GM21717 (cell line): Measurements from ENCODE around the gene PPP1R1A.

ENCODE experiments used
- ATAC-seq: cut with Tn5 transposase; IDR thresholded peaks from one replicate; pipeline ENCODE4 v1.9.1; 2021; ENCODE audit warnings: mild to moderate bottlenecking, moderate library complexity; ENCODE audit not compliant: unreplicated experiment

PPP1R1A gene, protein sequence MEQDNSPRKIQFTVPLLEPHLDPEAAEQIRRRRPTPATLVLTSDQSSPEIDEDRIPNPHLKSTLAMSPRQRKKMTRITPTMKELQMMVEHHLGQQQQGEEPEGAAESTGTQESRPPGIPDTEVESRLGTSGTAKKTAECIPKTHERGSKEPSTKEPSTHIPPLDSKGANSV

DNA sequence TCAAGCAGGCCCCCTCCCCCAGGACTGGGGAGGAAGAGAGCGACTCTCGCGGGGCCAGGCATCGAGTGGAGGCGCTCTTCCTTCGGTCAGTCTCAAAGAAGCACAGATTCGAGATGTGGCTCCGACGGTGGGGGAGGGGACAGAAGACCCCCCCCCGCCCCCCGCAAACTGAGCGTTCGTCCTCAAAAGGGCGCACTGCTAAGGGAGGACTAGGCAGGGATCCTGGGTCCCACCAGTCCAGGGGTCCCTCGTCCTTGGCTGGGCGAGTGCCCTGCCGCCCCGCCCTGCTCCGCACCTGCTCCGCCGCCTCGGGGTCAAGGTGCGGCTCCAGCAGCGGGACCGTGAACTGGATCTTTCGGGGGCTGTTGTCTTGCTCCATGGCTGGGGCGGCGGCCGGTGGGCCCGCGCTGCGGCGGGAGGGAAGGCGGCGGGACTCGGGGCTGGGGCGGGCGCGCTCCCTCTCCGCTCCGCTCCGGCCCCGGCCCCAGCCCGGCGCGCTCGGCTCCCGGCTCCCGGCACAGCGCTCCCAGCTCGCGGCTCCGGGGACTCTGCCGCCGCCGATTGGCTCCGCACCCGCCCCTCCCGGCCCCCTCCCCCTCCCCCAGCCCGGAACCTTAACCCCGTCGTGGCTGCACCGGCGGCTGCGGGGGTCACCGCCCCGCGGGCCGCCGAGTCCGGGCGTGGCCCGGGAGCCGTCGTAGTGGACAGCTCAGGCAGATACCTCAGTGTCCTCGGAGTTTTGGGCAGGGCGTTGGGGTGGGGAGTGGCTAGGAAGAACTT is at the start of gene PPP1R1A:
TSS of gene PPP1R1A (minus strand) at position 550 of the 780 bp plus-strand sequence. CDS start at position 379, 171 bp downstream.
- ATAC-seq = no peak

DNA sequence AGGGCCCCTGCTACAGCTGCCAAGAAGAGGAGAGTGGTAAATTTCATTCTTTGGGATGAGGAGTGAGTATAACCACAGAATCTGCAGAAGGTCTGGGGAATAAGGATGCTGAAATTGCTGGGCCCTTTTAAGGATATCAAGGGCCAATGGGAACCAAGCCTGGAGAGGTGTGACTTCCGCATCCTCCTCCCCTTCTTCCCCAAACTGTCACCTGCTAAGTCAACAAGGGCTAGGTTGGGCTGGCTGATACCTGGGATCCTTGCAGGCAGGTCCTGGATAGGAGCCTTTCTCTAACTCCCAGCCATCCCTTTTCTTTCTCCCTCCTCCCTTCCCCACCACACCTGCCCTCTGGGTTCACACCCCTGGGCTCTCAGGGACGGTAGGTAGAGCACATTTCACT is 46.3 kb upstream of the PPP1R1A start, which contains the start of gene LACRT:
TSS of gene LACRT (minus strand) at position 101 of the 400 bp plus-strand sequence. CDS start at position 47, 54 bp downstream.
- no peak for ATAC-seq

DNA sequence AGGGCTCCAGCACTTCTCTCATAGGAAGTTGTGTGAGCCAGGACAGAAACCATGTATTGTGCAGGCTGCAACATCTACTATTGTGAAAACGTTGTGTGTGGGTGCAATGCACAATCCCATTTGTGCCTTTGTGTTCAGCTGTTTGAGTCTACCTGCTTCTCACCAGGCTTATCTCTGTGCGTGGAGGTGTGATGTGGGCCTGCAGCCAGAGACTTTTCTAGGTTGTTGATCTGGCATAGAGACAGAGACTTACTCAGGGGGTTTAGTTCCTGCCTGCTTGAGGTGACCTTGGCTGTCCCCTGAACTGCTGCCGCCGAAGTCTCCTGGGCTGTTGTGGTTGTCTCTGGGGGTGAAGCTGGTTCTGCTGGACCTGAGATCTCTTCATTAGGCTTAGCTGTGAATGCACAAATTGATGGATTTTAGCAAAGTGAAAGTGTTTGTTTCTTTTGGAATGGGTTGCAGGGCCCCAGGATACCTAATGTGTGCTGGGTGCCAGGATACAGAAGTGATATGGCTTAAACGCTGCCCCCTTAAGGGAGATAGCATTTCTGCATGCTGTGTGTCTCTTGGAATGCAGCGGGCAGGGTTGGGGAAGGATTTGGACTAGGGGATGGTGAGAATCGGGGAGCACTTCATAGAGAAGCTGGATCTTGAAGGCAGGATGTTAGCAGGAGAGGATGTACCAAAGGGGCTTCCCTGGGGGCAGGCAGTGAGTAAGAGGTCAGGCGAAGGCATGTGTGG is 43.7 kb upstream of the PPP1R1A start:
- no peak for ATAC-seq

DNA sequence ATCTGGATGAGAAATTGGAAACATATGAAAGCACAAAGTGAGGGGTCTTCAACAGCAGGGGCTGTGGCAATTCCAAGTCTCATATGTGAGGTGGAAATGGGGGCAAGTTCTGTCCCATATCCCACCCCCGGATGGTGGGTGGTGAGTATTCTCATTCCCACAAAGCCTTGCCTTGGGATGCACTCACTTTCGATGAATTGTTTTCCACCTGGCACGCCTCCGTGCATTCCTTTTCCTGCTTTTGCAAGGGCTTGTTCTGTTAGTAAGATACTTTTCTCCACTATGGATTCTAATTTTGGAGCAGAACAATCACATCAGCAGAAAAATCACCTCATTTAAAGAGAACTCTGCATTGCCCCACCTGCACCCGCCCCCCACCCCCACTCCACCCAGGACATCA is 43.1 kb upstream of the PPP1R1A start:
- no peak for ATAC-seq

DNA sequence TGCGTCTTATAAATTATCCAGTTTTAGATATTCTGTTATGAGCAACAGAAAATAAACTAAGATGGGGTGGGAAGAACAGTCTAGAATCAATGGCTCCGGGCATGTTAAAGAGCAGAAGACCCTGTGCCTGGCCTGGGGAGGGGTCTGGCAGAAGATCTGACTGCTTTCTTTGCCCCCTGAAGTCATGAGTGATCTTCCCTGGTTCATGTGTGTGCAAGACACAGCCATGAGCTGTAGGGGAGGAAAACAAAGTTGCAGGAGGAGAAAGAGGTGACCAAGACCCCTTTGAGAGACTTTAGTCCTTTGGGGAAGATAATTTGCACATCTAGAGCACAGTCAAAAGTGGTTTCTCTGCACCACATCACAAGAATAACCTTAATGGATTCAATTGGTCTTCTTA is 41.5 kb upstream of the PPP1R1A start:
- no peak for ATAC-seq

DNA sequence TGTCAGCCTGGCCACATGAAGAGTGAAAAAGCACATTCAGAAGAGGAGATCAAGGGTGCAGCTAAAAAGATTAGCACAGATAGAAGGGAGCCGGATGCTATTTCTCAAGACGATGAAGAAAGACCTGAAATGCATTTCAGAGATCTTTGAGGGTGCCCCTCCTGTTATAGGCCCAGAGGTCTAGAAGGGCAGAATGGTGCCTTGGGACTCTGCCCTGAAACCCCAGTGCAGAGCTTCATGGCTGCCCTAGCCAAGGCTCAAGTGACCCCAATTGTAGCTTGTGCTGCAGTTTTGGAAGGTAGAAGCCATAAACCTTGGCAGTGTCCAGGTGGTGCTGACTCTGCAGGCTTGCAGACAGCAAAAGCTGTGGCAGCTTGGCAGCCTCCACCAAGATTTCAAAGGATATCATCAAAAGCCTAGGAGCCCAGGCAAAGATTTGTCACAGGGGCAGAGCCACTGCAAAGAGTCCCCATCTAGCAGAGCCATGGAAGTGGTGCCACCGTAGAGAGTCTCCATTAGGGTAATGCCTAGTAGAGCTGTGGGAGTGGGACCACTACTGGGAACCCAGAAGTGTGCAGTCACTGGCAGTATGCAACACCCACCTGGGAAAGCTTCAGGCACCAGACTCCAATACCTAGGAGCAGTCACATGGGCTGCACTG is 39.9 kb upstream of the PPP1R1A start:
- no peak for ATAC-seq

DNA sequence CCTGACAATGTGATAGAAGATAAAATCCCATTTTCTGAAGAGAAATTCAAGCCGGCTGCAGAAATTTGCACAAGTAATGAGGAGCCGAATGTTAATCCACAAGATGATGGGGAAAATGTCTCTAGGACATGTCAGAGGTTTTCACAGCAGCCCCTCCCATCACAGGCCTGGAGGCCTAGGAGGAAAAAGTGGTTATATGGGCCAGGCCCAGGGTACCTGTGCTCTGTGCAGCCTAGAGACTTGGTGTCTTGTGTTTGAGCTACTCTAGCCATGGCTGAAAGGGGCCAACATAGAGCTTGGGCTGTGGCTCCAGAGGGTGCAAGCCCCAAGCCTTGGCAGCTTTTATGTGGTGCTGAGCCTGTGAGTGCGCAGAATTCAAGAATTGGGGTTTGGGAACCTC is 38.8 kb upstream of the PPP1R1A start:
- no peak for ATAC-seq

DNA sequence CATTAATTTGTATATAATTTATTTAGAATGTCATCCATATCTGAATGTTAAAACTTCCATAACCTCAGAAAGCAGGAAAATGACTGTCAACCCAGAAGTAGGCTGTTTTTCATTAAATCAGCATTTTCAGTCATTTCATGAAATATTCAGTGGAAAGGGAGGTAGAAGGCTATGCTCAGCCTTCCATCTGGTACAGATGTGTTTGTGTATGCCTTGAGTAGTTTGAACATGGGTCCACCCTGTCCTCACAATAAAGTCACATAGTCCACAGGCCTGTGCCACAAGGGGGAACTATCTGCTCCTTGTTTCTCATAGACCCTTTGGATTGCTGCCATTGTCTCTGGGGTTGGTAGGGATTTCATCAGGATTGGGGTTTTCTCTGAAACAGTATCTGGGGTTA is 37.1 kb upstream of the PPP1R1A start:
- ATAC-seq = no peak

DNA sequence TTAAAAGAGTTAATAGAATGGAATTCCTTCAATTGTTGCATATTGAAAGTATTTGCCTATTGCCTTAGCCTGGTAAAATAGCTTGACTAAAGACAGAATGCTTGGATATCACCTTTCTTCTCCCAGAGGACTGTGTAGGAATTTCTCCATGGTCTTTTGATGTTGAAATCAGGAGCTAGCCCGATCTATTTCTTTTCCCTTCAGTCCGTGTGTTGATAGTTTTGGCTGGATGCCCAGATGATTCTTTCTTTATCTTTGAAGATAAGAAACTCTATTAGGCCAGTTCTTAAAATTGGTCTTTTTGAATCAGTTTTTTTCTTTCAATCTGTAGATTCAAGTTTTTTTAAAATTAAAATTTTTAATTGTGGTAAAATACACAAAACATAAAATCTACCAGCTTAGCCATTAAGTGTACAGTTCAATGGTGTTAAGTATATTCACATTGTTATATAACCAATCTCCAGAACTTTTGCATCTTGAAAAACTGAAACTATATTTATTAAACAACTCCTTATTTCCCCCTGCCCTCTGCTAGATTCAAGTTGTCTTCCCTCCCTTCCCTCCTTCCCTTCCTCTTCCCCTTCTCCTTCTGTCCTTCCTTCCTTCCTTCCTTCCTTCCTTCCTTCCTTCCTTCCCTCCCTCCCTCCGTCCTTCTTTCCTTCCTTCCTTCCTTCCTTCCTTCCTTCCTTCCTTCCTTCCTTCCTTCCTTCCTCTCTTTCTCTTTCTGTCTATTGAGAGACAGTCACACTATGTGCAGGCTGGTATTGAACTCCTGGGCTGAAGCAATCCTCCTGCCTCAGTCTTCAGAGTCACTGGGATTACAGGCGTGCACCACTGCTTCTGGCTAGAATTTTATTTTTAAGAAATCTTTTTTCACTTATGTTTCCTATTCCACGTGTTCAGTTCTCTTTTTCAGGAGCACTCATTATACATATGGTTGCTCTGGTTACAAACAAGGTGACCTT is 36.1 kb upstream of the PPP1R1A start:
- no peak for ATAC-seq

DNA sequence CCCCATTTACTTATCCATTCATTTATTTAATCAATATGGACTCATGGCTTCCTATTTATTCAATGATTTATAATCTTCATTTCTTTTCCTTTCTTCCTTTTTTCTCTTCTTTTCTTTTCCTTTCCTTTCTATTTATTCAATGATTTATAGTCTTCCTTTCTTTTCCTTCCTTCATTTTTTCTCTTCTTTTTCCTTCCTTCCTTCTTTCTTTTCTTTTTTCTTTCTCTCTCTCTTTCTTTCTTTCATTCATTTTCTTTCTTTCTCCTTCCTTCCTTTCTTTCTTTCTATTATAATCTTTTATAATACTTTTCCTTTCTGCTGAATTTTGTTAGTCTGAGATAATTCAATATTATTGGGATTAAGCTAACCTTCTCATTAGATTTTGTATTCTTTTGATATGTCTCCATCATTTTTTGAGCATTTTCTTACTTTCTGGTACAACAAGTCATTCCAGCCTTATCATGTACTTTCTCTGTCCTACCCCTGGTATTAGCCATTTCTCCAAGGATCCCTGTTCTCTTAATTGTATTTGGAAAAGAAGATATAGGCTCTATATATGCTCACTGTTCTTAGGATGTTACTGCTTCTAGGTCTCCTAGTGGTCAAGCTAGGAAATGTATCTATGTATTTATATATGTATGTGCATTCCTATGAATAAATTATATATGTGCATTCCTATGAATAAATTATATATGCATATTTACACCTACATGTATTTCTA is 34.2 kb upstream of the PPP1R1A start:
- no peak for ATAC-seq

DNA sequence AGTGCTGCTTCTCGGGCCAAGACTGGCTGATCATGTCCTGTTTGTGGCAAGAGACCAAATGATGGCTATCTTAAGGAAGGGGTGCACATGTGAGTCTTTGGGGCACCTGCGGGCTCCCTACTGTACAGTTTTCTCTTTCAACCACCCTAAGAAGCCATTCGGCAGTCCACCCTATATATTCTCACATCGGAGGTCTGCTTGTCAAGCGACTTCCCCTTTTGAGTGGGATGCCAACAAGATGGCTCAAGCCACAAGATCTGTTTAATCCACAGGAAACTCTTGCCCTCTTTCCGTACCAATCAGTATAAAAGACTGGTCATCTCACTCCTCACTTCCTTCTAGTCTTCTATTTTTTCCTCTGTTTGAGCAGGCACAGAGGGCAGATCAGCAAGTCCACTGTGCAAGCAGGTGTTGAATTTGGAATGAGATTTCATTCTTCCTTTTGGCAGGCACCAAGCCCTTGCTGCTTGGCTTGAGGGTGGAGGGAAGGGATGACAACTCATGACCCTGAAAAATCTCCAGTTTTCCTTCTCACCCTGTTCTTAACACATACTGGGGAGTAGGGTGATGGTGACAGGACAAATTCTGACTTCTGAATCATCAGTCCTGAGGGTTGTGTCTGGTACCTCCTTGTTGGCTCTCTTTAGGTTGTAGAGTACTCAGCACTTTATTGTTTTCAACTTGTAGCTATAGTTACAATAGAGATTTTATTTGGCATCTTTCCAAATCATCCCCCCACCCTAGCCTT is 28.6 kb upstream of the PPP1R1A start:
- ATAC-seq = no peak

DNA sequence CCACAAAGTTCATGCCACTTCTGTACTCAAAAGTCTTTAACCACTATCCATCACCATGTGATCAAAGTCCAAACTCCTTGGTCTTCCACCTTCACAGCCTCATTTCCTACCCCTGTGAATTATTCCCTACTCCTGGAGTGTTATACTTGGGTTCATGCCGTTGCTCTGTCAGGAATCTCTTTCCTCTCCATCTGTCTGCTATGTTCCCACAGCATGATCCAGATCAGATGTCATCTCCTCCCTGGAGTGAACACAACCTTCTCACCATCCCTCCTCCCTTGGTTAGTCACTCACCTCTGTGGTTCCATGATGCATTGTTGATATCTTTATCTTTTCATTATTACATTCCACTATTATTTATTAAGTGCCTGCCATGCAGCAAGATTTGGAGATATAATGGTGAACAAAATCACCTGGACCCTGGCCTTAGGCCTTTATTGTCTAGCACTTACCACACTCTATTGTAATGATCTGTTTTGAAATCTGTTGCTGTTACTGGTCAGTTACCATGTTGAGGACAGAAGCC is 23.8 kb upstream of the PPP1R1A start:
- ATAC-seq = no peak

DNA sequence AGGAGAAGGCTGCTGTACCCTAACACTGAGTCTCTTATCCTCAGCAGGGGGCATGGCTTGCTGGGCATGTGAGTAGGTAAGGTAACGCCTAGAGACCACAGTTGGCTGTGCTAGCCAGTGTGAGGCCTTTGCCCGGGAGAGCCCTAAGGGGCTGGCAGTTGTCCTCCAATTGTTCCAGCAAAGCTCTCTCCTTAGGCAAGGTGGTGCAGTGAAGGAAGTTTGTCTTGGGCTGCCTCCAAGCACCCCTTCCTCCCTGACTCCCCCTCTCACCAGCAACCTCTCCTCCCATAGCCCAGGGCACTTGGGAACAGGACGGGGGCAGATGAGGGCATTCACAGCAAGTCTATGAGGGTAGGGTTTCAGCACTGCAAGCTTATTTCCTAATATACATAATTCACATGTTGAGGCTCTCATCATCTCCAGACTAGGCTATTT is 23.3 kb upstream of the PPP1R1A start:
- ATAC-seq = no peak

DNA sequence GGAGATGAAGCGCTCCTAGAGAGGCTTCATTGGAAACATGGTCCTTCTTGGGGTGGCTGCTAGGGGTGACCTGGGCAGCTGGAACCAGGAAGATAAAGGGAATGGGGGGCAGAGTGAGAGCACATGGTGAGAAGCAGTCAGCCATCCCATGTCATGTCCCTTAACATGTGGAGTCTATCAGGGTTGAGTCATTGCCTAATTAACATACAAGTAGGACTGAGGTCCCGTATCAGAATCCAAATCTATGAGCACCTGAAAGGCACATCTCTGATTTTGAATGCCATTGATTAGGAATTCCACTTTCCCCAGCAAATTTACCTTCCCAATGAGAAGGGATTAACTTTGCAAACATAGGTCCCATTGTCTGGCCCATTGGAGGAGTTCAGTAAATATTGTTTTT is 20.3 kb upstream of the PPP1R1A start:
- ATAC-seq = no peak

DNA sequence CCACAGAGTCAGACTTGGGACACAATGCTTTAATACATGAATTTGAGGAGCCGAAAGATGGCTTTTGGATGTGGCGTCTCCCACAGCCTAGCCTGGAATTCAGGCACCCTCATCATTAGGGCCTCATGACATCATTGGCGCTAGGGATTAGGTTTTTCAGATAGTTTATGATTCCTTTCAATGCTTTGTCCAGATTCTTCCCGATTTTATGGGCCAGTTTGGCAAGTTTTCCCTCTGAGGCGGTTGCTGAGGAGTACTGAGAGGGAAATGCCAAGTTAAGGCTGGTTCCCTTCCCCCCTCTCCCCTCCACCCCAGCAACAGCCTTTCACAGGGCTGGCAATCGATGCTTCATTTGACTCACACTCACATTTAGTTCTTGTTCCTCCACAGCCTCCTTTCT is 19.7 kb upstream of the PPP1R1A start:
- ATAC-seq = no peak

DNA sequence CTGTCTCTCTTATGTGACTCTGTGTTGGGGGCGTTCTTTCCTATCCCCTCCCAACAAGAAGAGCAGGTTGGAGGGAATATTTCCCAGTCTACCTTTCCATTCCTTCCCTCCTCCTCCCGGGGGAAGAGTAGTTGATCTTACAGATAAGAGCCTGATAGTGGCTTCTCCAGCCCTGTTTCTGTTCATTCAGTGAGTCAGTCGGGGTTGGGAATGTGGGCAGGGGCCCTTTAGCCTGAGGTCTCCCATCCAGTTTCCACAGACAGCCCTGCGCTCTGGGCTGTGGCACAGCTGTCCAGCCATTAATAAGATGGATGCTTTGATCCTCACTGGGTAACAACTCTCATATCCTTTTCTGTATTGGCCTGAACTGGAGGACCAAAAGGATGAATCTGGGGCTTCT is 18.1 kb upstream of the PPP1R1A start:
- ATAC-seq = no peak

DNA sequence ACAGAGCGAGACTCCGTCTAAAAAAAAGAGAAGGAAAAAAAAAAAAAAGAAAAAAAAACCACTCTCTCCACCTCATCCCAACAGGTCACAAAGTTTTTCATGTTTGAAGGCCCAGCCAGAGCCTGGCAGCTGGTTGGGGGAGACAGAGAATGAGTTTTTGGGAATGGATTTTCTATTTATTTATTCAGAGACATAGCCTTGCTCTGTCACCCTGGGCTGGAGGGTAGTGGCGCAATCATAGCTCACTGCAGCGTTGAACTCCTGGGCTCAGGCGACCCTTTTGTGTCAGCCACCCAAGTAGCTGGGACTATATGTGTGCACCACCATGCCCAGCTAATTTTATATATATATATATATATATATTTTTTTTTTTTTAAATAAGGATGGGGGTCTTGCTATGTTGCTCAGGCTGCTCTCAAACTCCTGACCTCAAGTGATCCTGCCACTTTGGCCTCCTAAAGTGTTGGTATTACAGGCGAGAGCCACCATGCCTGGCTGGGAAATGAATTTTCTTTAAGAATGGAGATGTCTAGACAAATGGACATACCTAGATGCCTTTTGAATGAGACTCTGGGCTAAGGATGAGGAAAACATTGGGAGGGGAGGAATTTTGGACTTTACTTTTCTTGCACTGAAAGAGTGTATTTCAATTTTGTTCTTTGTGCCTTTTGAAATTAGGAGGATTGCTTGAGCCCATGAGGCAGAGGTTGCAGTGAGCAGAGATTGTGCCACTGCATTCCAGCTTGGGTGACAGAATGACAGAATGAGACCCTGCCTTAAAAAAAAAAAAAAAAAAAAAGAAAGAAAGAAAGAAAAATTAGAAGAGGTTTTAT is 16.9 kb upstream of the PPP1R1A start:
- no peak for ATAC-seq

DNA sequence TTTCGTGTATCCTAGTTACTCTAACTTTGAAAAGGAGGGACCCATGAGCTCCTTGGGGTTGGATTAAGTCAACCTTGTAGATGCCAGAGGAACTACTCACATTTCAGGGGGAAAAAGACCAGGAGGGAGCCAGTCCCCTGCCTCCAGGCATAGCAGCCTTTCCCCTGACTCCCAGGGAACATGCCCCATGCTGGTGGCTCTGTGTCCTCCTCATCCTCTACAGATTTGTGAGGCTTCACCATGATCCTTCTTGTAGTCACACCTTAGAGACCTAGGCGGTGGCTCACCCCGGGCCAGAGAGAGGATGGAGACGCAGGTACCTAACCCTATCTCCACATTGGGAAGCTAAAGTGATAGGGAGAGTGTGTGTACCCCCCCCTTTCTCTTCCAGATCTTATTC is 16.0 kb upstream of the PPP1R1A start:
- no peak for ATAC-seq
